Left cardiac atrium (tissue), 4 donors: Measurements from ENCODE around the gene SIGLEC14. TPM values are rescaled to one million over a fixed set of nuclear protein-coding genes. Genes with fewer than 3 reads are reported as not detected.
"Not testable (repeated sequence)": the region's sequence is repeated elsewhere in the genome, so short reads cannot be mapped to it uniquely, and the experiment has no call there.

Experiments
- ATAC-seq, 2 donors: fragments of 200-7000 bp; cut with Tn5 transposase; one replicate each; pipeline ENCODE4 v1.9.1; 2020; ENCODE audit warnings: mild to moderate bottlenecking in 2 of 2, moderate library complexity in 2 of 2
- DNase-seq: peaks from one replicate; pipeline ENCODE4 v3.0.0-alpha.2; 2020
- intact Hi-C, 2 donors: fragments of 100-400 bp; cut with DNase I; formaldehyde crosslinking; loops; one replicate each; pipeline versions ENCODE4 v1.14.1 to v1.15.1; 2022 to 2023
- total RNA-seq, 2 donors: library from RNA; stranded (reverse); fragmentation: NEBNext Ultra II Directional; extraction: Animal tissue kit (Norgen Biotek cat#: 25700); gene quantifications; one replicate each; pipeline ENCODE4 v1.2.1, GENCODE V29; 2021
- donor health status: DM: no; HTN: yes; CAD: no.
- donor health status: DM: no; HTN: yes; CAD: no; lungs with severe emphysema.
- donor health status: DM: yes; HTN: yes; CAD: no.
- donor health status: Dilated cardiomyopathy.

SIGLEC14 gene
- total RNA-seq, 2 donors from 2014 or later = 1.2 to 4.2 TPM

DNA sequence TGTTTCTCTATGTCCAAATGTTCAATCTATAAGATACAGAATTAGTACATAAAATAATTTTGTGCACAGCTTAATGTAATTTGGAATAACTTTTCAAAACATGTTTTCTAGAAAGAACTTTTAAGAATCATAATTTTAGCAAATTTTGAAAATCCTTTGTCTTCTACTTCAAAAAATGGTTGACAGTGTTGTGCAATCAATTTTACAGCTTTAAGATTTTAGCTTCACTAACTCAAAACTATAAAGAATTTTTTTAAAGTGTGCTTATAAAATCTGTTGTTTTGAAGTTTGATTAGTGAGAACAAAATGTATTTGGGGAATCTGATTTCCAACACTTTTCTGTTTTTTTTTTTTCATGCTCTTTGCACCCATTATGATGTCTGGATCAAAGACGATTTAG, 33.8 kb upstream of the SIGLEC14 start:
- no peak for DNase-seq
- no peak for ATAC-seq
- intact Hi-C loops = no loop called here

DNA sequence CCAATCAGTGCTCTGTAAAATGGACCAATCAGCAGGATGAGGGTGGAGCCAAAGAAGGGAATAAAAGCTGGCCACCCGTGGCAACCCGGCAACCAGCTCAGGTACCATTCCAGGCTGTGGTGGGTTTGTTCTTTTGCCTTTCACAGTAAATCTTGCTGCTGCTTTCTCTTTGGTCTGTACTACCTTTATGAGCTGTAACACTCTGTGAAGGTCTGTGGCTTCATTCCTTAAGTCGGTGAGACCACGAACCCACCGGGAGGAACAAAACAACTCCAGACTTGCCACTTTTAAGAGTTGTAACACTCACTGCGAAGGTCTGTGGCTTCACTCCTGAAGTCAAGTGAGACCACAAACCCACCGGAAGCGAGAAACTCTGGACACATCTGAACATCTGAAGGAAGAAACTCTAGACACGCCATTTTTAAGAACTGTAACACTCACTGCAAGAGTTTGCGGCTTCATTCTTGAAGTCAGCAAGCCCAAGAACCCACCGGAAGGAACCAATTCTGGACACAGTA, 30.0 kb upstream of the SIGLEC14 start:
- no peak for ATAC-seq
- intact Hi-C loops = no loop called here
- no peak for DNase-seq

DNA sequence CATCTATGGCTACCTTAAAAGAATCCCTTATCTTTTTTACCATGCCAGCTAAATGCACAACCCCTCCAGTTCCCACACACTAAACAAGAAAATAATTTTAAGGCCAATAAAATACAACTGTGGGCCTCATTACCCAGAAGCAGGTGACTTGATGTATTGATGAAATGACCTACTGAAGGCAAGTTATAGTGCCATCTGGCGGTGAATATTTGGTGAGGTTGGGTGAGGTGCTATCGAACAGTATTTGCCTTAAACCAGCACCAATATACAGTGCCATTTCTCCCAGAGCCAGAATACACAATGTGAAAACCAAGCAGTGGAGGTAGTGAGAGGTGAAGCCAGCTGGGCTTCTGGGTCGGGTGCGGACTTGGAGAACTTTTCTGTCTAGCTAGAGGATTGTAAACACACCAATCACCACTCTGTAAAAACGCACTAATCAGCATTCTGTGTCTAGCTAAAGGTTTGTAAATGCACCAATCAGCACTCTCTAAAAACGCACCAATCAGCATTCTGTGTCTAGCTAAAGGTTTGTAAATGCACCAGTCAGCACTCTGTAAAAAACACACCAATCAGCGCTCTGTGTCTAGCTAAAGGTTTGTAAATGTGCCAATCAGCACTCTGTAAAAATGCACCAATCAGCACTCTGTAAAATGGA, 29.4 kb upstream of the SIGLEC14 start:
- DNase-seq, intact Hi-C loops, ATAC-seq: not testable (repeated sequence)

DNA sequence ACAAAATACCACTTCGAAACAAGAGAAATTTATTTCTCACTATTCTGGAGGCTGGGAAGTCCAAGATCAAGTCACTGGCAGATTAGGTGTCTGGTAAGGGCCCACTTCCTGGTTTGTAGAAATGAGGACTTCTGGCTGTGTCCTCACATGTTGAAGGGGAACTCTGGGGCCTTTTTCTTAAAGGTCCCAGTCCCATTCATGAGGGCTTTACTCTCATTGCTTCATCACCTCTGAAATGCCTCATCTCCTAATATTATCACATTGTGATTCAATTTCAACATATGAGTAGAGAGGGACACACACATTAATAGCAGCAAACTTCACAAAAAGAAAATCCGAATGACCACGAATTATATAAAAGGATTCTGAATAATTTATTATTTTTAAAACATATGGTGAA, 21.6 kb upstream of the SIGLEC14 start:
- DNase-seq = no peak
- no peak for ATAC-seq
- intact Hi-C loops = no loop called here

DNA sequence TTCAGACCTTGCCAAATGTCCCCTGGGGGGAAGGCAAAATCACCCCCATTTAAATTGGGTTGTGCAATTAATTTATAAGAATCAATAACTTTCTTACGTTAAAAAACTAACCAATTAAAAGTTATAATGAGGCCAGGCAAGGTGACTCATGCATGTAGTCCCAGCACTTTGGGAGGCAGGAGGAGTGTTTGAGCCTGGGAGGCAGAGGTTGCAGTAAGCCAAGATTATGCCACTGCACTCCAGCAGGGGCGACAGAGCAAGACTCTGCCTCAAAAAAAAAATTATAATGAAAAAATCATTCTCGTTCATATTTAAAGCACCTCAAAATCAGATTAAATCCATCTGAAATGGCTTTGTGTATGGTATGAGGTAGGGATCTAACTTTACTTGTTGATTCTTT, 18.4 kb upstream of the SIGLEC14 start:
- no peak for ATAC-seq
- intact Hi-C loops = no loop called here
- no peak for DNase-seq

DNA sequence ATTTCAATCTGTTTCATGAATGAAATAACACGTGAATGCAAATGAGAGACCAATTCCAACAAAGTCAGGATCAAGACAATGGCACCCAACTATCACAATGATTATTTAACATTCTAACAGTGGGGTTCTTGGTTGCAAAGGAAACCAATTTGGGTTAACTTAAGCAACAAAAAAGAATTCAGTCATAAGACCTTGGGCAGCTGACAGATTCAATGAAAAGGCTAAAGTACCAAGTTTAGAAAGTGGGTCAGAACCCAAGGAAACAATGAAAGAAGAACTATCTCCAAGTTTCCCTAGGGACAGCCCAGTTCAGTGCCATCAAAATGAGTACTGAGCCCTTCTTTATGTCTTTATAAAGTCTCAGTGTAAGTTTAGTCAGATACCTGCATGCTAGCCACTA, 17.5 kb upstream of the SIGLEC14 start:
- DNase-seq = no peak
- intact Hi-C loops = no loop called here
- ATAC-seq = no peak

DNA sequence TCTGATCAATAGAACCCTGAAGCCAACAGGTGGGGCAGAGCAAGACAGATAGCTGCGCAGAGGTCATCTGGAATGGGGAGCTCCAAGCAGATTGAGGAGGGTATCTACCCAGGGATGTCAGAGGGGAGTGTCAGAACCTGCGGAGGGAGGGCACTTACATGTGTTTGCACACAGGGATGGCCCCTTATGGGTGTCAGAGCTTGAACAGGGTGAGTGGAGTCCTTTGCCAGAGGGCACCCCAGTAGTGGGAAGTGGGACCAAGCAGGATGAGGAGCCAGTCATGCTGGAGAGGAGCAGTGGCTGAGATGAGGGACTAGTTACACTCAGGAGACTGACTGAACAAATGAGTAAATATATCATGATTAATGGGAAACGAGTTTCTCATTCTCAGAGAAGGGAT, 17.0 kb upstream of the SIGLEC14 start:
- DNase-seq = no peak
- intact Hi-C loops = no loop called here
- no peak for ATAC-seq

DNA sequence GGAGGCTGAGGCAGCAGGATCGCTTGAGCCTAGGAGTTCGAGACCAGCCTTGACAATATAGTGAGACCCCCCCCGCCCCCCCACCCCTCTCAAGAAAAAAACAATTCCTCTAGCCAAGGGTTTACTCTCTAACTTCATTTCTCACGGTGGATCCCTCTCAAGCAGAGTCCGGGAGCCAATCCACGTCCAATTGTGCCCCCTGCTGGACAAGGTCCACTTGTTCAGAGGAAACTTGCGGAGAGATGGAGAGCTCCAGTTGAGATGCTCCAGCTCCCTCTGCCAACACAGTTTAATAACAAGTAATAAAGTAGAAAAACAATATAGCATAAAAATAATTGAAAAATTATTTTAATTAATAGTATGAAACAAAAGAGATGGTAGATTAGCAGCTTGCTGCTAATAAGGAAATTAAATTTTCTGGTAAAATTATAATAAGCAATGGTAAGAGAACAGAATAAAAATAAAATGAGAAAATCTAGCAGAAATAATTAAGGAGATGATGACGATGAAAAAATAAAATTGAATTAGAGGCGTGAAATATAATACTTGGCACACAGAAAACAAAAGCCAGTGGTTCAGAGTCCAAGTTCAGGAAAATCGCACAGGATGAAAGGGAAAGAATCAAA, 14.5 kb upstream of the SIGLEC14 start:
- ATAC-seq = peak in 1 of 2 donors; percentile 67
- intact Hi-C loops = no loop called here
- DNase-seq = peak; percentile 78

DNA sequence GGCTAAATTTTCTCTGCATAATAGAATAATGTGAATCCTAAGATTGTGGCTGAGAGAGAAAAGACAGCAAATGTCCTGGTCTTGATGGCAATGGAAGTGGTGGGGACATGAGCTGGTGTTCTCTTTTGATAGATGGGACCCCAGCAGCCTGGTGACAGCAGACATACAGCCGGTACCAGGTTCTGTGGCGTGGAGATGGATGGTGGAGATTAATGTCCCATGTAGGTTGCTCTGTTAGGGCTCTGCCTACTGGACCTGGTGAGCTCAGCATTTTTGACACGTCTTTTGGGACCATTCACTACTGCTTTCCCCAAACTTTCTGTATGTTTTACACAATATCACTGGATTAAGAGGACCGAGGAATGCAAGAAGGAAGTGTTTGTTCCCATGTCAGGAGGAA, 8.2 kb upstream of the SIGLEC14 start:
- DNase-seq (no peak), ATAC-seq (no peak)
- intact Hi-C loops = loop anchor here (10.0 kb wide), 2 partner anchors 60 to 180 kb away; partner anchors contain the start of gene CEACAM18 (in 1 of the 2)

DNA sequence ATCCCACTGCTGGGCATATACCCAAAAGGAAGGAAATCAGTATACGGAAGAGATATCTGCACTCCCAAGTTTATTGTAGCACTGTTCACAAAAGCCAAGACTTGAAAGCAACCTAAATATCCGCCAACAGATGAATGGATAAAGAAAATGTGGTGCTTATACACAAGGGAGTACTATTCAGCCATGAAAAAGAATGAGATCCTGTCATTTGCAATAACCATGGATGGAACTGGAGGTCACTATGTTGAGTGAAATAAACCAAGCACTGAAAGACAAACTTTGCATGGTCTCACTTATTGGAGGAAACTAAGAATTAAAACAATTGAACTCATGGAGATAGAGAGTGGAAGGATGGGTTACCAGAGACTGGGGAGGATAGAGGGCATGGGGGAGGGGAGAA, 6.5 kb upstream of the SIGLEC14 start:
- DNase-seq (no peak), ATAC-seq (no peak)
- intact Hi-C loops = loop anchor here (10.0 kb wide), 2 partner anchors 58 to 178 kb away; partner anchors contain the start of gene CEACAM18 (in 1 of the 2)

DNA sequence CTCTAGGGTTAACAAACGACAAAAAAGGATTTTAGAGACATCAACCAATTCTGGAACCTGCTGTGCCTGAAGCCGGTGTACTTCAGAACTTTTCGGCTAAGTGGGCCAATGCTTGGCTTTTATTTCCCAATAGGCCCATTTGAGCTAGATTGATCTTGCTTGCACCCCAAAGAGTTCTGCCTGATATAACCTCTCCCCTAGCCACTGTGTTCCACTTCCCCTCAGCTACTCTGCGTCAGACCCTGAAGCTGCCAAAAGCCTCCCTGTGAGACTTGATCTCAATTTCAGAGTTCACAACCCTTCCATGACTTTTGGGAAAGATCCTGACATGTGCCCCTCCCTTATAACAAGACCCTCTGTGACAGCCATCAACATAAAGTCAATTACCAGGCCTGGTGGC, 5.6 kb upstream of the SIGLEC14 start:
- intact Hi-C loops = loop anchor here (10.0 kb wide), 2 partner anchors 57 to 177 kb away; partner anchors contain the start of gene CEACAM18 (in 1 of the 2)
- DNase-seq (no peak), ATAC-seq (no peak)

DNA sequence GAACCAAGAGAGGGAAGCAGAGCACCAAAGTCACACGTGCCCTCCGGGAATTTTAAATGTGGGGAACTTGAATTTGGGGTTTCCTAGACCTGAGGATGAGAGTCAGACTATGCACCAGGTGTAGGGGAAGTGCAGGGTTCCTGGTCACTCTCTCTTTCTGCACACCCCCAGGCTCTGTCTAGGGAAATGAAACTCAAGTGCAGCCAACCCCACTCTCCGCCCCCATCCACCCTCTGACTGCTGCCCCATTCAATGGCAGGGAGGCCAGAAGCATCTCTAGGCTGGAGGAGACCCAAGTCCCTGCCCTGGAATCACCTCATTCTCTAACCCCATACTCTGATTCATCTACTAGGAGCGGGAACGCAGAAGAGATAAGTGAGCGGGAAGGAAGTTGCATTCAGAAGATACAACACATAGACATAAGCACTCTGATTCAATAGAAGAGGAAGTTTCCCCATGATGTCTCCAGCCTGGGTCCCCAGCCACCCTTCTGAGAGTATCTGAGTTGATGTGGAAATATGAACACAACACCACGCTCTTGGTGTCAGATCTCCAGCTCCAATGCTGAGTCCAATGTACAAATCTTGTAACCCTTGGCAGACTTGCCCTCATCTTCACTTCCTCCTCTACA, 4.7 kb upstream of the SIGLEC14 start:
- peak in 1 of 2 donors; percentile 54 for ATAC-seq
- intact Hi-C loops = loop anchor here (10.0 kb wide), 2 partner anchors 57 to 177 kb away; partner anchors contain the start of gene CEACAM18 (in 1 of the 2)
- DNase-seq = no peak

DNA sequence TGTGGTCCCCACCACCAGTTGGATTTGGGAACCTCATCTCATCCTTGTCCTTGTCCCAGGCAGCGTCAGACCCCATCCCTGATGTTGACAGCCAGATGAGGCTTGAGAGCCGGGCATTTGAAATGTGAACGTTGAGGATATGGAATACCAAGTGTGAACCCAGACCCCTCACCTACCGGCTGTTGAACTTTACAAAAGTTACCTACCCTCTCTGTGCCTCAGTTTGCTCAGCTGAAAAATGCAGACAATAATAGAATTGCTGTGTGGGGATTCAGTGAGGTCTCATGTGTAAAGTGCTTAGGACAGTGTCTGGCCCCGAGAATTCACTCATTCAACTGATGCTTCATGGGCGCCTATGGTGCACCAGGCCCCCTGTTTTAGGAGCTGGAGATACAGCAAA, 693 bp upstream of the SIGLEC14 start:
- no peak for DNase-seq
- intact Hi-C loops = no loop called here
- no peak for ATAC-seq

DNA sequence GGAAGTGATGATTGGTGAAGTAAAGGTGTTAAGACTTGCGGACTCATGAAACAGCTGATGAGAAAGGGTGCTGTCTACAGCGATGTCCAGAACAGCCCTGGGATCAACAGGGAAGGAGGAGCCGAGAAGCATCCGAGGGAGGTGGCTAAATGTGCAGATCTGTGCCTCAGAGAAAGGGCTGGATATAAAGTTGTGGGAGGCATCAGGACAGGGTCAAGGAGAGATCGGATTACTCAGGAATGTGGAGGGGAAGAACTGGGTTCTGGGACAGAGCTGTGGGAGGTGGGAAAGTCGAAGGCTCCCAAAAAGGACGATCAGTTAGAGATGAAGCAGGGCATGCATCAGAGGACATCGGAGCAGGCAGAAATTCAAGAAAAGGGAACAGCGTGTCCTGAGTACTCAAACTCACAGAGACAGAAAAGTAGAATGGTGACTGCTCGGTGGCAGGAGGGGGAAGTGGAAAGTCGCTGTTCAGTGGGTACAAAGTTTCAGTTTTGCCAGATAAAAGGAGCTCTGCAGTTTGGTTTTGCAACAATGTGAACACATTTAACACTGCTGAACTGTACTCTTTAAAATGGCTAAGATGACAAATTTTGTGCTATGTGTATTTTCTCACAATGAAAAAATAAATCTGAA, 1.9 kb downstream of the SIGLEC14 start:
- ATAC-seq (peak in 1 of 2 donors; percentile 29), DNase-seq (no peak)
- intact Hi-C loops = no loop called here

DNA sequence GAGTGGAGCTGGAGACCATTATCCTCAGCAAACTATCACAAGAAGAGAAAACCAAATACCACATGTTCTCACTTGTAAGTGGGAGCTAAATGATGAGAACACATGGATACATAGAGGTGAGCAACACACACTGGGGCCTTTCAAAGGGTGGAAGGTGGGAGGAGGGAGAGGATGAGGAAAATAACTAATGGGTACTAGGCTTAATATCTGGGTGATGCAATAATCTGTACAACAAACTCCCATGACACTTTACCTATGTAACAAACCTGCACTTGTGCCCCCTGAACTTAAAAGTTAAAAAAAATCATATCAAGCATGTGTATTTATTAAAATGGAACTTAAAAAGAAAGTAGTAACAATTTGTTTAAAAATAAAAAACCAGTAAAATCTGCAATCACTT, 5.0 kb downstream of the SIGLEC14 start:
- DNase-seq = no peak
- ATAC-seq = no peak
- intact Hi-C loops = no loop called here

DNA sequence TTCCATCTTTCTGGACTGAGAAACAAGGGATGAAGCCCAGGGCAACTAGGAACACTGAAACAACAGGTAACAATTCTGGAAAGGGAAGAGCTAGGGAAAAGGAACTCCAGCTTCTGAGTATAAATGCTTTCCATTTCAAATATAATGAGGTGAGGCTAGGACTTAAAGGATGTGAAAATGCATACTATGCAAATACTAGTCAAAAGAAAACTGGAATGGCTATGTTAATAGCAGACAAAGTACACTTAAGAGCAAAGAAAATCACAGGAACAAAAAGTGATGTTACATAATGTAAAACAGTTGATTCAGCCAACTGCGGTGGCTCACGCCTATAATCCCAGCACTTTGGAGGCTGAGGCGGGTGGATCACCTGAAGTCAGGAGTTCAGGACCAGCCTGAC, 6.2 kb downstream of the SIGLEC14 start:
- intact Hi-C loops = no loop called here

DNA sequence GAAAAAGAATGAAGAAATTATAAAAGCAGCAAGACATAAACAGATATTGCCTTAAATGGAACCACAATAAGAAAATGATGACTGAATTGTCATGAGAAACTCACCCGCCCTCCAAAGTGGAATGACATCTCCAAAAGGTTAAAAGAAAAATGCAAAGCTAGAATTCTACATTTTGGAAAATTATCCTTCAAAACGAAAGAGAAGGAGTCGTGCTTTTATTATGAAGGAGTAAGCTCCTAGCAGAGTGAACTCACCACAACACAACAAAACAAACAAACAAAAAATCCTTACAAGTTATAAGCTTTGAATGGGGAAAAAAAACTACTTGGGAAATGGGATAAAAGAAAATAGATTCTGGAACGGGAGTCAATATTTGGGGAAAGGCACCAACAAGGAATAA, 6.7 kb downstream of the SIGLEC14 start:
- intact Hi-C loops = no loop called here
- ATAC-seq (no peak), DNase-seq (no peak)

More for the DNA sequence above, 6.2 kb downstream of the SIGLEC14 start:
- DNase-seq (no peak), ATAC-seq (no peak)

DNA sequence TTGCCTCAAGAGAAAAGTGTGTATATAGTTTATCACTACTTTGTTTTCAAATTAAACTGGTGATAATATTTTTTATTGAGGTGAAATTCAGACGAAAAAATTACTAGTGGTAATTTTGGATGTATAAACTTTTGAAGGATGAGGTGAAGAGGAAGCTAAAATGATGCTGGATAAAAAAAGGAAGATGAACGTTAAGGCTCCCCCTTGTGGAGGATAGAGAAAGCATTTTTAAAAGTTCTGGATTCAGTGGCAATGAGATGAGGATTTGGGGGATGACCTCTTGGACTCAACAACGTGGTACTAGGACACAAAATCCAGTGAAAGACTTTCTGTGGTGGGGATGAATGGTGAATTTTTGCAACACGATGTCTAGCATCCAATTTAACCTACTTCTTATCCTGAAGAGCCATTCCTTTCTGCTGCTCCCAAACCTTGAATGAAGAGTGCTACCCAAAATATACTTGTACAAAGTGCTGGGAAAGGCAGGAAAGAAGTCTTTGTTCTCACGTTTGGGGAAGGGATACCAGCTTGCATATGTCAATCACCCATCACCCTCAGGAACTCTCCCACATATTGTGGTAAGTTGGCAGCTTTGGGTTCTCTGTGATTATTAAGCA, 9.2 kb downstream of the SIGLEC14 start:
- ATAC-seq (no peak), DNase-seq (no peak)
- intact Hi-C loops = no loop called here

DNA sequence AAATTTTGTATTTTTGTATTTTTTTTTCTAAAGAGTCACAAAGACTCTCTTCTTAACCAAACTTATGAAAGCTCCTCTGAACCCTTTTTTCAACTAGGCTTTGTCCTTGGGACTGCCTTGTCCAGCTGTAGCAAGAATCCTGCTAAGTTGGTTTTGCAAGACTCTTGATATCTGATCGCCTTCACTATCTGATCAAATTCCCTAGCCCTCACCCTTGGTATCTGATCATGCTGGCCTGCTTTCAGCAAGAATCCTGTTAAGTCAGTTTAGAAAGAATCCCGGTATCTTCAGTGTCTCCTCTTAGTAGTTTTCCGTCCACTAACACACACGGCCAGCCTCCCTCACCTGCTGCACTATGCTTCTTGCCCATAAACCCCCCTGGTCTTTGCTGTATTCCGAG, 14.5 kb downstream of the SIGLEC14 start:
- no peak for ATAC-seq
- intact Hi-C loops = no loop called here

More for the DNA sequence above, 14.5 kb downstream of the SIGLEC14 start:
- DNase-seq = no peak
